GM21360 (cell line): ENCODE results near the gene TCP11.

Experiments
- ATAC-seq: cut with Tn5 transposase; IDR thresholded peaks from one replicate; pipeline ENCODE4 v1.9.1; 2021; ENCODE audit warnings: mild to moderate bottlenecking, moderate library complexity; ENCODE audit not compliant: unreplicated experiment

Gene TCP11

DNA sequence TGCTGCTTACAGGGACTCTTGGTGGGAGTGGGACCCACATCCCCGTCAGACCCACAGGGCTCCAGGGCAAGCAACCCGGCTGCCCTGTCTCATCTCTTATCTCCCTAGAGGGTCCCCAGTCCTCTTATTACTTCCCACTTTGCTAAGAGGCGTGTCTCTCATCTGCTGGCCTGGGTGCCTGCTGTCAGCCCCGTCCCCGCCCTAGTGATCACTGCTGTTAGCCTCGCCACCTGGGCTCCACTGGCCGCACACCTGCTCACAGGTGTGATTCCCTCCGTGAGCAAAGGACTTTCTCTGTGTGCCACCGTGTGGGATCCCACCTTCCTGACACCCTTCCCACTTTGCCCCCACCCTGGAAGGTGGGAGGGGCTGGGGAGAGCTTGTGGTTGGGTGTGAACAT is 57.6 kb downstream of the TCP11 start:
- no peak for ATAC-seq

DNA sequence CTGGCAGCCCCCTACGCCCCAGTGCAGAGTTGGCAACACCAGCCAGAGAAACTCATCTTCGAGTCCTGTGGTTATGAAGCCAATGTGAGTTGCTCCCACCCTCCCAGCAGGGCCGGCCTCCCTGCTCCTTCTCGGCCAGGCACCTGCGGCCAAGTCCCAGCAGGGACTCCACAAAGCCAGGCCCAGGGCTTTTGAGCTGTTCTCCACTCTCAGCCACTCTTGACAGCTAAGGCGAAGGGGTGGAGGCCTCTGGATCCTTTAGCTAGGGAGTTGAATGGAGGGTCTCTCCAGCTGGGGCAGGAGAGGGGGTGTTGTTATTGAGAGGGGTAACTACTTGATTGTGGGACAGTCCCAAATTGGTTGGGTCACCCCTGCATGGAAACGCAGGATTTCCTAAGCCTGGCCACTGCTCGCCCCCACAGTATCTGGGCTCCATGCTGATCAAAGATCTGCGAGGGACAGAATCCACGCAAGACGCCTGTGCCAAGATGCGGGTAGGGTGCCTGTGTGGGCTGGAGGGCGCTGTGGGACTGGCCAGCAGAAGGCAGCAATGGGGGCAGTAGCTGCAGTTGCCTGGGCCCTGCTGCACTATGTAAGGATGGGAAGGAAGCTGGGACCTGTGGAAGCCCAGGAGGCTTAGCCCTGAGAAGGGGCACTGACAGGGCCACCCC is 58.3 kb downstream of the TCP11 start:
- ATAC-seq: no peak

DNA sequence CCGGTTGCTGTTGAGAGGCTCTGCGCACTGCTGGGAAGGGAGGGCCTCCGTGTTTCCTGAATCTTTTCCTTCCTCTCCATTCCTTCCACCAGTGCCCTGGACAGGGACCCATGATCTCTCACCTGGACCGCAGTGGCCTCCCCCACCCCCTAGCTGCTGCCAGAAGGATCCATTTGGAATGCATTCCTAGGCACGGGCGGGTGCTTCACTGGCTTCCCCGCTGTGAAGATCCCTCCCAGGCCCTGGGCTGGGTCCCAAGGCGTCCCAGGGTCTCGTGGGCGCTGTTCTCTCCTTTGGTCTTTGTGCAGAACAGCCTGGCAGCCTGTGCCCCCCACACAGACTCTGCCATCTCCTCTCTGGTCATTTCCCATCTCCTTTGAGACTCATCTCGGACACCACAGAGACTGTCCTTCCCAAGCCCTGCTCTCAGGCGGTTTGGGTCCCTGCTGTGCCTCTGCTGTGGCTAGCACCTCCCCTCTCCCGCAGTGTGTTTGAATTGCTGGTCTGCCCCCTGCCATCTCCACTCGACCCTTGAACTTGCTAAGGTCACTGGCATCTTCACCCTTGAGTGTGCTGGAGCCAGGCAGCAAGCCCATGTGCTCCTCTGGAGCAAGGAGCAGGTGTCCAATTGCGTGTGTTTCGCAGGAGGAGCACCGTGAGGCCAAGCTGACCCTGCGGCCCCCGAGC is 59.0 kb downstream of the TCP11 start:
- no peak for ATAC-seq

- no peak for ATAC-seq
These were observed 59.7 kb downstream of the TCP11 start for GRCh38 chr6:35081426-35081851.

DNA sequence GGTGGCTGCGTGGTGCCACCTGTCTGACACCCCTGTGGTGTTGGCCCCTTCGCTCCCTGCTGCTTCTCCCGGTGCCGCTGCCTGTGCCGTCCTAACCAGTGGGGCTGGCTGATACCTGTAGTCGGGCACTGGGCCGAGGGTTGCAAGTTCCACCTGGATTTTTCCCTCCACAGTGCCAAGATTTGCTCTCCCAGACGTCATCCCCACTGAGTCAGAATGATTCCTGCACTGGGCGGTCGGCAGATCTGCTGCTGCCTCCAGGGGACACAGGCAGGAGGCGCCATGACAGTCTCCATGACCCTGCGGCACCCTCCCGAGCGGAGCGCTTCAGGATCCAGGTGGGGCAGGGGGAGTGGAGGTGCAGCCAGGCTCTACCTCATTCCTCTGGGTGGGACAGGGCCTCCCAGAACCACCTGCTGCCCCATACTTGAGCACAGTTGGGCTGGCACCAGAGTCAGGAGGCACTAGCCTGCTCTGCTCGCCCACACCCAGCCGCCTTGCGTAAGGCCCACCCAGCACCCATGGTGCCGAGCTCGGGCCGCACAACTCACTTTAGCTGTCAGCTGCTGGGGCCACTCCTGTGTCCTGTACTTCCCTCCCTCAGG is 60.2 kb downstream of the TCP11 start:
- no peak for ATAC-seq

DNA sequence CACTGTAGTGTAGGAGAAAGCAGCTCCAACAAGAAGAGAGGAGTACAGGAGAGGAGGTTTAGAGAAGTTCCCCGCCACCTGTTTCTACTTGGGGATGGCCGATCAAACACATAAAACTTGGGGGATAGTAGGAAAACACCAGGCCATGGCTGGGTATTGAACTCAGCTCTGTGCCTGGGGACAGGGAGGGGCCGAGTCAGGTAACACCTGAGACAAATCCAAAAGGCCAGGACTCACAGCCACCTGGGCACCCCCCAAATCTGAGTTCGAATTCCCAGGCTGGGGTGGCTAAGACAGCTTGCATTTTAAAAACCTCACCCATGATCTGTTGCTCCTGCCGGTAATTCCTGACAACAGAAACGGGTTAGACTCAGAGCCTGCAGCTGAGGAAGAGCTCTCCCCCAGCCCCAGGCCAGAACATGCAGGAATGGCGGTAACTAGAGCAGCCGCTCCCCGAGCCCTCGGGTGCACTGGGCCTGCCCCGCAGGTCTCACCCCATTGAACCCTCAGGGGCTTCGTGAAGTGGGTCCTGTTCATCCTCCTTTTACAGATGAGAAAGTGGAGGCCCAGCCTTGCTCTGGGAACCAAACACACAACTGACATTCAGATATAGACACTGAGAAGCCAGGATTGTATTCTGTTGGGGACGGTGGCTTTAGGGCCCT is 61.0 kb downstream of the TCP11 start:
- no peak for ATAC-seq

GRCh38 chr6:35079311-35080000 is 61.7 kb downstream of the TCP11 start:
- no peak for ATAC-seq

DNA sequence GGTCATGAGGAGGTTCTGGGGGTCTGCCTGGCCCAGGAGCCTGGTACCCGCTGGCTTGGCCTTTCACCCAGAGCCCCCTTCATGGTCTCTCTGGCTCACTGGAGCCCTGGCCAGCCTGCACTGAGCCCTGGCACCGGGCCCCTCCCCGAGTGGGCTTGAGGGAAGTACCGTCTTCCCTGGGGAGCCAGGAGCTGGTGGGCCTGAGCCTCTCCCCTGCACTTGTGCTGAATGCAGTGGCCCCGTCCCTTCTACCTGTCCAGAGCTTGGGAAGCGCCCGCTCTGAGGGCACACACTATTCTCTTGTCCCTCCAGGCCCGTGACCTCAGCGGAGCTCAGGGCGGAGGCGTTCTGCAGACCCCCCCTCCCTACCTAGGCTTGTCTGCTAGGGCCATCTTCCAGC is 62.2 kb downstream of the TCP11 start:
- no peak for ATAC-seq

DNA sequence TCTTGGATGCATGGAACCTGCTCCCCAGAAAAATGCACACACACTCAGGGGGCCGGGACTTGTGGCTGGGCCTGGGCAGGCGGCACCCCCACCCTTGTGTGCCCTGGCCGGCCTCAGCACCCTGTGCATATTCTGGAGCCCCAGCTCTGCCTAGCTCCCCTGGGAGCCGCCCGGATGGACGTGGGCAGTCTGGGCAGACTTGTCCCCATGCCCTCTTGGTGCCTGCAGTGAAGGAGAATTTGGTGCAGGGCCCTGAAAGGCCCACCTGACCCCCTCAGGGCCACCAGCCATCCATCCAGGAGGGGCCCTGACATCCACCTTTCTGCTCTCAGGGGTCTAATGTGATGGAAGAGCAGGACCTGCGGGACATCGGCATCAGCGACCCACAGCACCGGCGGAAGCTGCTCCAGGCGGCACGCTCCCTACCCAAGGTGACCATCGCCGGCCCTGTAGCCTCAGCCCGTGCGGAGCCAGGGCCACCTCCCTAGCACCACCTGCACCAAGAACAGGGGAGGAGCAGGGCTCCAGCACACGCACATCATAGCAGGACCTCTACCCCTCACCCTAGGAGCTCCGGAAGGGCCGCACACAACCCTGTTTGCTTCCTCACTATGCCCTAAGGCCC is 62.8 kb downstream of the TCP11 start:
- no peak for ATAC-seq

- ATAC-seq: no peak
These were observed 63.4 kb downstream of the TCP11 start for GRCh38 chr6:35077713-35078105.

GRCh38 chr6:35076997-35077712 is 64.0 kb downstream of the TCP11 start:
- ATAC-seq: no peak

- no peak for ATAC-seq
These were observed 67.2 kb downstream of the TCP11 start for GRCh38 chr6:35073766-35074471.

DNA sequence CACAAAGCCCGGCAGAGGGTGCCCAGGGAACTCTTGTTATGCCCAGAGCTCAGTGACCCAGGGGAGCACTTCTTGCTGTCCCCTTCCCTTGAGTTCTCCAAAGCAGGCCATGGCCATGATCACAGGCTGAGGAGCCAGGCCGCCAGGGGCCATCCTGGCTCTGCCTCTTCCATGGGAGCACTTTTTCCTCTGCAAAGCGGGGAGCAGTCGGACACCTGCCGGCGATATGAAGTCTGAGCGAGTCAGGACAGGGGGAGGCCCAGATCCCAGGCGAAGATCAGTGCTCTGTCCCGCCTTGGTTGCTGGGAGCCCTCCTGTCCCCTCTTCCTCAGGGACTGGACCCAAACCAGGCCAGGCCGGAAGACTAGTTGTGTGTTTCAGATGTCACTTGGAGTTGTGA is 67.9 kb downstream of the TCP11 start:
- ATAC-seq: no peak

DNA sequence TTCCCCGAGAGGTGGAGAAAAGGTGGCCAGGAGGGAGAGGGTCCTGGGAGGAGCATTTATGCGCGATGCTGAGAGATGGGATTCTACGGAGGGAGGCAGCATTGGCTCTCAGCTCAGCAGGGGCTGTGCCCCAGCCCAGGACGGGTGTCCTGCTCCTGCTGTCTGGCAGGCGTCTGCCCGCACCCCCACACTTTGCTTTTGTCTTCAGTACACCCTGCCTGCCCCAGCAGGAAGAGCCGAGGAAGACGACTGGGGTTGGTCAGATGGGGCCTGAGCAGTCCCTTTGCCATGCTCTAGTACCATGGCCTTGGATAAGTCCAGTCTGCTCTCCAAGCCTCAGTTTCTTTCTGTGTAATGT is 68.5 kb downstream of the TCP11 start:
- no peak for ATAC-seq

DNA sequence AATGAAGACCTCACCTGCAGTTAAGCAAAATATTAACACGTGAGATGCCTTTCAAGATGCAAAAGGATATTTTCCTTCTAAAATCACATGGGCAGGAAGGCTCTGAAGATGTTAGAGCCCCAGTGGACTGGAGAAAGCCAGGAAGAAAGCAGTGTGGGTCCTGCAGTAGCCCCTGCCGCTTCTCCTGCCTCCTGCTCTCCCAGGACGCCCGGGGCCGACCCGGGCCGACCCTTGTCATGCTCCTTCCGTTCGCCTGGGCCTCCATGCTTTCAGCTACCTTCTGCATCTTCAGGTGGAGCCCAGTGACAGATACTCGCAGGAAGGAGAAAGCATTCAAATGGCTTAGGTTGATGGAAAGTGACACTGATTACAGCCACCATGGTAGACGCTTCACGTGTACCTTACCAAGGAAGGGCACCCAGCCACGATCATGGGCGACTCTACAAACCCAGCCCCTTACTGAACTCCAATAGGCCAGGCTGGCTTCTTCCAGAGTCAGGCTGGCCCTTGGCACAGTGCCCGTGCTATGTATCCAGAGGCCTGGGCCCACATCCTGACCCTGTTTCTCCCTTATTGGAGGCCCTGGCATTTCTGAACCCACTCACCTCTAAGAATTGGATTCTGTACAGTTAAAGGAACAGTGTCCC is 69.0 kb downstream of the TCP11 start:
- ATAC-seq: no peak

DNA sequence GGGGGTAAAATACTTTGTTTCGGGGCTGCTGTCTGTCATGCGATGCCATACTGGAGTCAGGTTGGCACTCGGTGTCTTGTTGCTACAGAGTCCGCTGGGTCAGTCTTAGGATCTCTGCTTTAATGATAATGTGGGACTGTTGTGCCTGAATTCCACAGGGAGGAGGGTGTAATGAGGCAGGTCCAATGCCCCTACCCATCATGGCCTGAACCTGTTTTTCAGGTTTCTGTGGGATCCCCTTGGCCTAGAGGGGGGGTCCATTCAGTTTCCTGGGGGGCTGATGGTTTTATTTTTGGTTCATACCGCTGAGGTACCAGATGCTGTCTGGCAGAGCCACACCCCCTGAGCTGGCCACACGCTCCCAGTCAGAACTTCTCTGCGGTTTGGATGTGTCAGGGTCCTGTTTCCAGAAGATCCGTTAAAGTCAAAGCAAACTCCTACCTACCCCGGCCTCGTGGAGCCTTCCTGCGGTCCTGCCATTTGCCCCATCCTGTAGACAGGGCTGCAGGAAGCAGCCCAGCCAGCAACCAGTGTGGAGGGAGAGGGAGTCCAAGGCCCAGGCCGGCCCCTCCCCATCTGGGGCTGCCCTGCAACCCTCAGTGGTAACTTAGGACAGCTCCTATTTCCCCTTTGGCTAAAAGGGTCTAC is 69.7 kb downstream of the TCP11 start:
- no peak for ATAC-seq

DNA sequence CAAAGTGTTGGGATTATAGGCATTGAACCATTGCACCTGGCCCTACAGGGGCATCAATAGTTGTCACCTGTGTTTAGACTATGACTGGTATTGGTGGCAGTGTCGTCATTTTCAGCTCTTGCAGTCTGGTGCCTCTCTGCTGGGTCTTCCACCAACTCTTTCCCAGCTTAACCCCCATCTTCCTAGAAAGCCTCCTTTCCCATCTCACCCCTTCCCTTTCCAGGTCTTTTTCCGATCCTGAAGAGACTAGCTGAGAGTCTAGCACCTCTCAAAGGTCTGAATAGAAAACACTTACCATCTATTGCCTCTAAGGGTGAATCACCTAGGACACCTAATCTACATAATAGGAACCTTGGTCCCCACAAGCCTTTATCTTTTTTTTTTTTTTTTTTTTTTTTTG is 71.0 kb downstream of the TCP11 start:
- ATAC-seq: no peak

DNA sequence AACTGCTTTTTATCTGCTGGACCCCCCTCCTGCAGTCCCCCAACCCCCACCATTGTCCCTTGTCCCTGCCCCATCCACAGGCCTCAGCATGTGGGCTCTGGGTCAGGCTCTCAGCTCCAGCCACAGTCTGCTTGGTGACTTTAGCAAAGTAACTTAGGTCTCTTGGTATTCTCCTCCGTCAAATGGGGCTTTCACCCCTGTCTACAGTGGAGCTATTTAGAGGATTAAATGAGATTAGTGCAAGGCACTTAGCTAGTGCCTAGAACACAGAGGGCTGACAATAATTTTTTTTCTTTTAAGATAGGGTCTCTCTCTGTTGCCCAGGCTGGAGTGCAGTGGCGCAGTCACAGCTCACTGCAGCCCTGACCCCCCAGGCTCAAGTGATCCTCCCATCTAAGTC is 71.9 kb downstream of the TCP11 start:
- ATAC-seq: no peak

- no peak for ATAC-seq
These were observed 72.5 kb downstream of the TCP11 start for GRCh38 chr6:35068644-35069043.
